HCT116 (cell line): Measurements from ENCODE around the gene FOXP2. TPM values are rescaled to one million over a fixed set of nuclear protein-coding genes. Genes with fewer than 3 reads are reported as not detected.

Experiments
- ATAC-seq: fragments of 200-7000 bp; cut with Tn5 transposase; 2 replicates; pipeline ENCODE4 v1.9.1; 2020; ENCODE audit warnings: mild to moderate bottlenecking, moderate library complexity
- BruUV-seq: library from RNA; stranded (reverse); fragments of 400-500 nt; replicated peaks from 2 replicates; lab custom pipeline; 2021; lab: Mats Ljungman, UMichigan
- CTCF ChIA-PET: fragments of 300-600 bp; sonication (Branson Sonifier 250); formaldehyde crosslinking; loops from one replicate; lab custom pipeline; 2021; ENCODE audit warnings: antibody characterized with exemption; lab: Charles Lee
- POLR2A ChIA-PET: fragments of 300-600, 350-600 bp; sonication (Branson Sonifier 250); formaldehyde crosslinking; loops from one replicate; lab custom pipeline; 2021; ENCODE audit warnings: antibody characterized with exemption; lab: Charles Lee
- RAD21 ChIA-PET, 2 experiments: fragments of 300-600 bp; sonication (Branson Sonifier 250); formaldehyde crosslinking; loops; one replicate each; lab custom pipeline; 2023; ENCODE audit warnings: low total read pairs in 2 of 2; ENCODE audit not compliant: uncharacterized antibody in 2 of 2, unreplicated experiment in 2 of 2, low non-redundant PET in 1 of 2; lab: Charles Lee
- DNase-seq: peaks from one replicate; pipeline ENCODE4 v3.0.0-alpha.2; 2010; ENCODE audit warnings: low read depth, low spot score
- H2AFZ ChIP-seq: fragments of 200-600 bp; shearing (Covaris generic), sonication (generic); 2 replicates; pipeline ENCODE4 v1.6.1; 2017; ENCODE audit warnings: low read depth, mixed run types, mixed read lengths, antibody characterized with exemption, low read length; ENCODE audit not compliant: poor library complexity, severe bottlenecking
- H3K27ac ChIP-seq: 2 replicates; pipeline ENCODE4 v1.5.1; 2012; ENCODE audit warnings: low read depth, low read length
- H3K27me3 ChIP-seq: fragments of 200-600 bp; sonication (generic); 2 replicates; pipeline ENCODE4 v1.6.1; 2016; ENCODE audit warnings: mixed run types, low read length, mixed read lengths; ENCODE audit not compliant: insufficient read depth
- H3K36me3 ChIP-seq, 2 experiments: fragments of 200-500 bp in 1 of 2; fragments of 200-600 bp in 1 of 2; sonication (Bioruptor generic) in 1 of 2; sonication (generic) in 1 of 2; 2 replicates each; pipeline versions ENCODE4 v1.5.1 to v1.6.1; 2014 to 2016; ENCODE audit warnings: low read length in 2 of 2, inconsistent platforms in 1 of 2, mixed read lengths in 1 of 2, mixed run types in 1 of 2; ENCODE audit not compliant: insufficient read depth in 2 of 2, control insufficient read depth in 1 of 2
- H3K4me1 ChIP-seq, 2 experiments: fragments of 200-600 bp in 1 of 2; sonication (generic) in 1 of 2; 2 replicates each; pipeline versions ENCODE4 v1.5.1 to v1.6.1; 2012 to 2017; ENCODE audit warnings: low read length in 2 of 2, inconsistent platforms in 1 of 2, mild to moderate bottlenecking in 1 of 2, mixed read lengths in 1 of 2, mixed run types in 1 of 2, moderate library complexity in 1 of 2; ENCODE audit not compliant: insufficient read depth in 2 of 2, control insufficient read depth in 1 of 2
- H3K4me2 ChIP-seq: fragments of 200-600 bp; sonication (generic); 2 replicates; pipeline ENCODE4 v1.6.1; 2017; ENCODE audit warnings: mixed run types, low read length, mixed read lengths
- H3K4me3 ChIP-seq, 2 experiments: fragments of 200-600 bp in 1 of 2; sonication (generic) in 1 of 2; replicated peaks in 1 of 2; 2 replicates each; pipeline ENCODE4 v1.5.1; 2011 to 2016; ENCODE audit warnings: low read length in 2 of 2, control low read depth in 1 of 2, low read depth in 1 of 2, mild to moderate bottlenecking in 1 of 2, mixed read lengths in 1 of 2, mixed run types in 1 of 2
- H3K79me2 ChIP-seq: fragments of 200-600 bp; sonication (generic); 2 replicates; pipeline ENCODE4 v1.6.1; 2017; ENCODE audit warnings: mild to moderate bottlenecking, mixed run types, low read length, moderate library complexity, mixed read lengths; ENCODE audit not compliant: insufficient read depth
- H3K9ac ChIP-seq: fragments of 200-600 bp; sonication (generic); 2 replicates; pipeline ENCODE4 v1.6.1; 2016; ENCODE audit warnings: low read length, mixed read lengths
- H3K9me2 ChIP-seq: fragments of 200-600 bp; sonication (generic), shearing (Covaris generic); 2 replicates; pipeline ENCODE4 v1.6.1; 2017; ENCODE audit warnings: mixed run types, mild to moderate bottlenecking, moderate library complexity; ENCODE audit not compliant: insufficient read depth
- H3K9me3 ChIP-seq, 2 experiments: fragments of 200-500 bp in 1 of 2; fragments of 200-600 bp in 1 of 2; sonication (Bioruptor generic) in 1 of 2; sonication (generic) in 1 of 2; 2 replicates each; pipeline ENCODE4 v1.6.1; 2014 to 2017; ENCODE audit warnings: low read length in 2 of 2, mixed read lengths in 2 of 2, inconsistent platforms in 1 of 2, low read depth in 1 of 2, mild to moderate bottlenecking in 1 of 2, mixed run types in 1 of 2, moderate library complexity in 1 of 2; ENCODE audit not compliant: control insufficient read depth in 1 of 2, insufficient read depth in 1 of 2
- H4K20me1 ChIP-seq: fragments of 200-600 bp; sonication (generic), shearing (Covaris generic); 2 replicates; pipeline ENCODE4 v1.6.1; 2017; ENCODE audit warnings: mixed run types, mild to moderate bottlenecking, moderate library complexity; ENCODE audit not compliant: insufficient read depth
- CEBPB ChIP-seq: IDR thresholded peaks from 2 replicates; pipeline ENCODE4 v1.6.1; 2012; ENCODE audit warnings: low read depth
- ELF1 ChIP-seq: IDR thresholded peaks from 2 replicates; pipeline ENCODE4 v1.6.1; 2012; ENCODE audit warnings: low read depth, borderline replicate concordance
- FOSL1 ChIP-seq: IDR thresholded peaks from 2 replicates; pipeline ENCODE4 v1.6.1; 2012; ENCODE audit warnings: low read depth
- JUND ChIP-seq: IDR thresholded peaks from 2 replicates; pipeline ENCODE4 v1.6.1; 2012
- POLR2A ChIP-seq: IDR thresholded peaks from 2 replicates; pipeline ENCODE4 v1.7.0; 2011; ENCODE audit warnings: borderline replicate concordance; ENCODE audit not compliant: insufficient read depth, insufficient read length; ENCODE audit errors: extremely low read depth
- POLR2AphosphoS5 ChIP-seq: IDR thresholded peaks from 2 replicates; pipeline ENCODE4 v1.6.1; 2011; ENCODE audit warnings: mild to moderate bottlenecking, low read depth, low read length, moderate library complexity
- SIN3A ChIP-seq: IDR thresholded peaks from 2 replicates; pipeline ENCODE4 v1.6.1; 2012; ENCODE audit warnings: low read depth
- SP1 ChIP-seq: IDR thresholded peaks from 2 replicates; pipeline ENCODE4 v1.6.1; 2012; ENCODE audit warnings: low read depth
- TCF7L2 ChIP-seq: IDR thresholded peaks from 2 replicates; pipeline ENCODE4 v1.7.0; 2011; ENCODE audit warnings: borderline replicate concordance, inconsistent platforms; ENCODE audit not compliant: insufficient read depth, insufficient read length; ENCODE audit errors: extremely low read depth
- ZFX ChIP-seq: fragments of 450-650 bp; IDR thresholded peaks from 2 replicates; pipeline ENCODE4 v1.6.1; 2017
- intact Hi-C: fragments of 100-400 bp; cut with micrococcal nuclease; formaldehyde crosslinking; loops from 2 replicates; pipeline ENCODE4 v1.10.0; 2022
- total RNA-seq: library from RNA; stranded (reverse); gene quantifications from one replicate; pipeline ENCODE4 v1.2.1, GENCODE V29; 2021; ENCODE audit not compliant: unreplicated experiment
- TF ChIP-seq, protein P1 (sequence below): IDR thresholded peaks from 2 replicates; pipeline ENCODE4 v1.6.1; 2012; ENCODE audit warnings: low read depth
- TF ChIP-seq, protein P2 (sequence below): IDR thresholded peaks from 2 replicates; pipeline ENCODE4 v1.6.1; 2011; ENCODE audit warnings: mild to moderate bottlenecking, low read length, moderate library complexity; ENCODE audit not compliant: insufficient replicate concordance; ENCODE audit errors: extremely low read depth
- TF ChIP-seq, protein P3 (sequence below): IDR thresholded peaks from 2 replicates; pipeline ENCODE4 v1.6.1; 2012

Gene FOXP2
- total RNA-seq, 1 experiment from 2014 or later = 2.5 TPM

DNA sequence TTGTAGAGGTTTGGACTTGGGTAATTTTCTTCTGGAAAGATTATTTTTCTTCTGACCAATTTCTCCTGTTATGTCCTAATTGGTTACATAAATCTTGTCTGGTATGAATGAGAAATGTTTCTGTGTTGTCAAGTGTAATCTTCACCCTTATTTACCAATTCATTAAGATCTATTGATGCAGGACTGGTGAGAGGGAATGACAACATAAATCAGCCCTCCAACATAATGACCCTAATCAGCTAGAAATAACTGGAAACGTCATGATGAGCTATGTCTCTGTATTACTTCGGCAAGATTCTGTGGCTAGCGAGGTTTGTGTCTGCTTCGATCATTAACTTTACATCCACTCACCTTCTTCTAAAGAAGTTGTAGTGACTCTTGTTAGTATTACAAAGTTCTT is 3.5 kb downstream of the FOXP2 start (continued):
- TF ChIP-seq, protein P1, sequence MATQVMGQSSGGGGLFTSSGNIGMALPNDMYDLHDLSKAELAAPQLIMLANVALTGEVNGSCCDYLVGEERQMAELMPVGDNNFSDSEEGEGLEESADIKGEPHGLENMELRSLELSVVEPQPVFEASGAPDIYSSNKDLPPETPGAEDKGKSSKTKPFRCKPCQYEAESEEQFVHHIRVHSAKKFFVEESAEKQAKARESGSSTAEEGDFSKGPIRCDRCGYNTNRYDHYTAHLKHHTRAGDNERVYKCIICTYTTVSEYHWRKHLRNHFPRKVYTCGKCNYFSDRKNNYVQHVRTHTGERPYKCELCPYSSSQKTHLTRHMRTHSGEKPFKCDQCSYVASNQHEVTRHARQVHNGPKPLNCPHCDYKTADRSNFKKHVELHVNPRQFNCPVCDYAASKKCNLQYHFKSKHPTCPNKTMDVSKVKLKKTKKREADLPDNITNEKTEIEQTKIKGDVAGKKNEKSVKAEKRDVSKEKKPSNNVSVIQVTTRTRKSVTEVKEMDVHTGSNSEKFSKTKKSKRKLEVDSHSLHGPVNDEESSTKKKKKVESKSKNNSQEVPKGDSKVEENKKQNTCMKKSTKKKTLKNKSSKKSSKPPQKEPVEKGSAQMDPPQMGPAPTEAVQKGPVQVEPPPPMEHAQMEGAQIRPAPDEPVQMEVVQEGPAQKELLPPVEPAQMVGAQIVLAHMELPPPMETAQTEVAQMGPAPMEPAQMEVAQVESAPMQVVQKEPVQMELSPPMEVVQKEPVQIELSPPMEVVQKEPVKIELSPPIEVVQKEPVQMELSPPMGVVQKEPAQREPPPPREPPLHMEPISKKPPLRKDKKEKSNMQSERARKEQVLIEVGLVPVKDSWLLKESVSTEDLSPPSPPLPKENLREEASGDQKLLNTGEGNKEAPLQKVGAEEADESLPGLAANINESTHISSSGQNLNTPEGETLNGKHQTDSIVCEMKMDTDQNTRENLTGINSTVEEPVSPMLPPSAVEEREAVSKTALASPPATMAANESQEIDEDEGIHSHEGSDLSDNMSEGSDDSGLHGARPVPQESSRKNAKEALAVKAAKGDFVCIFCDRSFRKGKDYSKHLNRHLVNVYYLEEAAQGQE = no peak
- TF ChIP-seq JUND = no peak
- TF ChIP-seq CEBPB = no peak
- TF ChIP-seq POLR2A = no peak
- TF ChIP-seq, protein P2, sequence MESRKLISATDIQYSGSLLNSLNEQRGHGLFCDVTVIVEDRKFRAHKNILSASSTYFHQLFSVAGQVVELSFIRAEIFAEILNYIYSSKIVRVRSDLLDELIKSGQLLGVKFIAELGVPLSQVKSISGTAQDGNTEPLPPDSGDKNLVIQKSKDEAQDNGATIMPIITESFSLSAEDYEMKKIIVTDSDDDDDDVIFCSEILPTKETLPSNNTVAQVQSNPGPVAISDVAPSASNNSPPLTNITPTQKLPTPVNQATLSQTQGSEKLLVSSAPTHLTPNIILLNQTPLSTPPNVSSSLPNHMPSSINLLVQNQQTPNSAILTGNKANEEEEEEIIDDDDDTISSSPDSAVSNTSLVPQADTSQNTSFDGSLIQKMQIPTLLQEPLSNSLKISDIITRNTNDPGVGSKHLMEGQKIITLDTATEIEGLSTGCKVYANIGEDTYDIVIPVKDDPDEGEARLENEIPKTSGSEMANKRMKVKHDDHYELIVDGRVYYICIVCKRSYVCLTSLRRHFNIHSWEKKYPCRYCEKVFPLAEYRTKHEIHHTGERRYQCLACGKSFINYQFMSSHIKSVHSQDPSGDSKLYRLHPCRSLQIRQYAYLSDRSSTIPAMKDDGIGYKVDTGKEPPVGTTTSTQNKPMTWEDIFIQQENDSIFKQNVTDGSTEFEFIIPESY = no peak
- no peak for TF ChIP-seq ZFX

DNA sequence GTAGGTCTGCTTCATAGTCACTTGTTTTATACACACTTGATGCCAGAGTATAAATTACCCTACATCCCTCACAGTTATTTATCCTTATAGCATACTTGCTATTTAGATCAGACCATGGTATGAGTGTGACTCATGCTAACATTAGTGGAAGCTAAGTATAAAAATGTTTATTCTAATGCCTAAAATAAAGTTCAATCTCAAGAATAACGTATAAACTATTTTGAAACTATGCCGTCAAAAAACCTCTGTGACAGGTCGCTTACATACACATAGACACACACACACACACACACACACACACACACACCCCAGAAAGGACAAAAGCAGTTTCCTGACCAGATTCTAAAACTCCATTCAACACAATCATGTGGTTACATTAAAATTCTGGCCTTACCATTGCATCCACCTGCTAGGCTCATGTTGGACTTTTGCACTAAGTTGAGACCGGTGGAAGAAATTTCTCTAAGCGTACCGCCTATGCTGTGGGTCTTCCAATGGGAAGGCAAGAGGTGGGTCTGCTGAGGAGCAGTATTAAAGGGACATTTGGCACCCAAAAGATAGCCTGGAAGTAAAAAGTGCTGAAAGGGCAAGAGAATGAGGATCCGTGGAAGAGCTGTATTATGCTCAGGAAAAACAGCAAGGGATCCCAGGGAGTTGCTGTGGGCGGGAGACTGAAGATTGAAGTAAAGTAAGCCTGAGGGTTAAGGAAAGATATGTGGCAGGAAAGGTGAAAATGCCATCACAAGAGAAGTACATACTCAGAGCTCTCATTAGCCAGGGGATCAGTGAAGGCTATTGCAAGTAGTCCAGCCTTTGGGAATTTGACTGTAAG is 5.0 kb downstream of the FOXP2 start:
- no peak overlapping the region for H2AFZ ChIP-seq

More for the DNA sequence above, 5.0 kb downstream of the FOXP2 start:
- no TSS peak for BruUV-seq
- Histone ChIP-seq H3K79me2 (no peaks in the 10 kb centered on the region), H3K27ac (no peak overlapping the region), H3K27me3 (no peaks in the 10 kb centered on the region), H3K4me3 (no peak overlapping the region), H3K4me1 (no peaks in the 10 kb centered on the region), H3K36me3 (no peaks in the 10 kb centered on the region), H3K9ac (no peak overlapping the region), H3K9me2 (no peaks in the 10 kb centered on the region), H4K20me1 (no peaks in the 10 kb centered on the region), H3K9me3 (no peaks in the 10 kb centered on the region), H3K4me2 (no peak overlapping the region)
- ChIA-PET POLR2A (no interaction called here), RAD21 (no interaction called here), CTCF (no interaction called here)
- no peak for TF ChIP-seq TCF7L2
- no peak for TF ChIP-seq SP1
- TF ChIP-seq SIN3A = no peak
- TF ChIP-seq ELF1 = no peak
- no peak for TF ChIP-seq FOSL1
- no peak for TF ChIP-seq CEBPB
- no peak for TF ChIP-seq POLR2A
- TF ChIP-seq, protein P3, sequence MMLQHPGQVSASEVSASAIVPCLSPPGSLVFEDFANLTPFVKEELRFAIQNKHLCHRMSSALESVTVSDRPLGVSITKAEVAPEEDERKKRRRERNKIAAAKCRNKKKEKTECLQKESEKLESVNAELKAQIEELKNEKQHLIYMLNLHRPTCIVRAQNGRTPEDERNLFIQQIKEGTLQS = no peak
- TF ChIP-seq POLR2AphosphoS5 = no peak
- DNase-seq (no peak), ATAC-seq (no peak)
- intact Hi-C loops = no loop called here
